ENCODE results near the gene UBP1.
"Not testable (repeated sequence)": the region's sequence is repeated elsewhere in the genome, so short reads cannot be mapped to it uniquely, and the experiment has no call there.

The UBP1 gene, protein sequence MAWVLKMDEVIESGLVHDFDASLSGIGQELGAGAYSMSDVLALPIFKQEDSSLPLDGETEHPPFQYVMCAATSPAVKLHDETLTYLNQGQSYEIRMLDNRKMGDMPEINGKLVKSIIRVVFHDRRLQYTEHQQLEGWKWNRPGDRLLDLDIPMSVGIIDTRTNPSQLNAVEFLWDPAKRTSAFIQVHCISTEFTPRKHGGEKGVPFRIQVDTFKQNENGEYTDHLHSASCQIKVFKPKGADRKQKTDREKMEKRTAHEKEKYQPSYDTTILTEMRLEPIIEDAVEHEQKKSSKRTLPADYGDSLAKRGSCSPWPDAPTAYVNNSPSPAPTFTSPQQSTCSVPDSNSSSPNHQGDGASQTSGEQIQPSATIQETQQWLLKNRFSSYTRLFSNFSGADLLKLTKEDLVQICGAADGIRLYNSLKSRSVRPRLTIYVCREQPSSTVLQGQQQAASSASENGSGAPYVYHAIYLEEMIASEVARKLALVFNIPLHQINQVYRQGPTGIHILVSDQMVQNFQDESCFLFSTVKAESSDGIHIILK
- total RNA-seq = 80.5 to 114 (median 85.1) reads per million in 3 donors

DNA sequence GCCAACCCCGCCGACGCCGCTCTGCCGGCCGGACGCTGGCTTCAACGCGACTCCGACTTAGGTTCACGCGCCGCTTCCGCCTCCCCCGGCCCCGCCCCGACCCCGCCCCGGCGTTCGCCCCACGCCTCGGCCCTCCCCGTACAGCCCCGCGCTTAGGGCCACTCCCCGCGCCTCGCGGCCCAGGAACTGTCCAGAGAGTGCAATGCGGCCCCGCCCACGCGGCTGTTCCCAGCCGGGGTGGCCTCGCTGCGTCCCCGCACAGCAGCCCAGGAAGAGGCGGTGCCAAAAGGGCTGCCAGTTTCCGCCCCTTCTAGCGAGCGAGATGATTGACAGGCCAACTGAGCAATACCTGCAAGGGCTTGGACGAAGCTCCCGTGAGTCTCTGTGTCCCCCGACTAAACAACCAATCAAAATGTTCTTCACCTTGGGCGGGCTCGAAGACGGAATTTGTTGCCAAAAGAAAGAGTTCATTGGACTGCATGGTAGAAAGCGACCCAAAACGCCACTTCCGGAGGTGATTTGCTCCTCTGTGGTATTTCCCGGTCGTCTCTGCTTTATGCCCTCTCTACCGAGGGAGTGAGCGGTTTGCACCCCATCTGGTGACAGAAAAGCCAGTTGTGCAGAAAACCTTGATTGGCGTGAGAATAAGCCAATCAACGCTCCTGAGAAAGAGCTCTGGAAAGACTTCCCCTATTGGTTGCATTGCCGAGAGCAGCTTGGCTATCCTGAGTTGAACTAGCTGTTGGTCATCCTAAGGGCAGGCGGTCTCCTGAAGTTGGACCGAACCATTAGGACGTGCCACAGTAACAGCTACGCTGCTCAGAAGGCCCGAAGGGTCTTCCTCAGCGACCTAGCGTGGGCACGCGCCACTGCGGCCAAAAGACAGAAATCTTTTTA, at the start of gene UBP1:
Gene UBP1, minus strand, starts transcription at position 78 of the 897 bp plus-strand sequence. CDS start 557 bp downstream, outside the sequence.
- Histone ChIP-seq H3K27ac (ENCODE audit: insufficient read depth, low read length, poor library complexity, severe bottlenecking) (peak within 1 kb of the TSS; percentile 98), H3K4me1 (ENCODE audit: control insufficient read depth, insufficient read depth, low read length, poor library complexity, severe bottlenecking) (peaks cover 13% of the 10 kb centered on the region), H3K36me3 (ENCODE audit: control insufficient read depth, insufficient read depth, low read length) (no peaks in the 10 kb centered on the region), H3K9me3 (ENCODE audit: control insufficient read depth, low read length) (no peaks in the 10 kb centered on the region), H3K4me3 (ENCODE audit: insufficient read depth, low read depth, low read length, poor library complexity, severe bottlenecking) (peak within 1 kb of the TSS; percentile 96), H3K27me3 (replicated peaks; ENCODE audit: control insufficient read depth, insufficient read depth, low read length, poor library complexity, severe bottlenecking) (no peaks in the 10 kb centered on the region)
- DNase-seq = peak; percentile 95 to 97 (median 96)

DNA sequence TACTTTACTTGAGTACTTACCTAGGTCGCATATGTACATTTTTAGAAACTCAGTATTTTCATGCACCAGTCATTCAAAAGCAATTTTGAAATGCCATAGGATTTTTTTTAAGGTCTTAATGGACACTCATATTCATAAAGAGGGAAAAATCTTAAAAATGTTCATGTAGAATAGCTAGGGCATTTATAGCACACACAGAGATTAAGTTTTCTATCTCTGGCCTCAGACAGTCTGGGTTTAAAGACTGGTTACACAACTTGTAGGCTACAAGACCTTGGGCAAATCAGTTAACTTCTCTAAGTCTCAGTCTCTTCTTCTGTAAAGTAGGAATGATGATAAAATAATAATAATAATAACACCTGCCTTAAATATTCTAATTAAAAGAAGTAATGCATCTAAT, 48.5 kb upstream of the UBP1 start:
- Histone ChIP-seq H3K27me3 (replicated peaks; ENCODE audit: control insufficient read depth, insufficient read depth, low read length, poor library complexity, severe bottlenecking) (no peaks in the 10 kb centered on the region), H3K27ac (ENCODE audit: insufficient read depth, low read length, poor library complexity, severe bottlenecking) (no peak overlapping the region), H3K4me1 (ENCODE audit: control insufficient read depth, insufficient read depth, low read length, poor library complexity, severe bottlenecking) (no peaks in the 10 kb centered on the region), H3K9me3 (ENCODE audit: control insufficient read depth, low read length) (no peaks in the 10 kb centered on the region), H3K36me3 (ENCODE audit: control insufficient read depth, insufficient read depth, low read length) (no peaks in the 10 kb centered on the region), H3K4me3 (ENCODE audit: insufficient read depth, low read depth, low read length, poor library complexity, severe bottlenecking) (no peak overlapping the region)
- no peak for DNase-seq

DNA sequence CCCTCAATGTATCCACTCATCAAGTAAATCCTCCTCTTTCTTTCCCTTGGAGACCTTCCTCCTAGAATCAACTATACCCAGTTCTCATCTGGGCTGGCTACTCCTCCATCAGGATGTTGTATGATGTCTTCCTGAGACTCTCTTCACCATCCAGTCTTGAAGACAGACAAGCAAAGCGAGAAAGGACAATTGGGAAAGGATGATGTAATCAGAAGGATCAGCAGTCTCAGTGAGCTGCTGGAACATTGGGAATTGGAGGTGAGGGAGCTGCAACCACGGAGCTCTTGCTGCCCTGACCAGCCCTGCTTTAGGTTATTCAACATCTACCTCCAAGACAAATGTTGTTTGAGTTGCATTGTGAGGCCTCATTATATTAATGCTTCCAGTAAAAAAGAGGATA, 48.0 kb upstream of the UBP1 start:
- DNase-seq = no peak
- H3K4me1 ChIP-seq (ENCODE audit: control insufficient read depth, insufficient read depth, low read length, poor library complexity, severe bottlenecking) = no peaks in the 10 kb centered on the region
- H3K9me3 ChIP-seq (ENCODE audit: control insufficient read depth, low read length) = no peaks in the 10 kb centered on the region
- no peaks in the 10 kb centered on the region for H3K36me3 ChIP-seq (ENCODE audit: control insufficient read depth, insufficient read depth, low read length)
- H3K4me3 ChIP-seq (ENCODE audit: insufficient read depth, low read depth, low read length, poor library complexity, severe bottlenecking) = no peak overlapping the region
- no peak overlapping the region for H3K27ac ChIP-seq (ENCODE audit: insufficient read depth, low read length, poor library complexity, severe bottlenecking)
- H3K27me3 ChIP-seq (replicated peaks; ENCODE audit: control insufficient read depth, insufficient read depth, low read length, poor library complexity, severe bottlenecking) = no peaks in the 10 kb centered on the region

DNA sequence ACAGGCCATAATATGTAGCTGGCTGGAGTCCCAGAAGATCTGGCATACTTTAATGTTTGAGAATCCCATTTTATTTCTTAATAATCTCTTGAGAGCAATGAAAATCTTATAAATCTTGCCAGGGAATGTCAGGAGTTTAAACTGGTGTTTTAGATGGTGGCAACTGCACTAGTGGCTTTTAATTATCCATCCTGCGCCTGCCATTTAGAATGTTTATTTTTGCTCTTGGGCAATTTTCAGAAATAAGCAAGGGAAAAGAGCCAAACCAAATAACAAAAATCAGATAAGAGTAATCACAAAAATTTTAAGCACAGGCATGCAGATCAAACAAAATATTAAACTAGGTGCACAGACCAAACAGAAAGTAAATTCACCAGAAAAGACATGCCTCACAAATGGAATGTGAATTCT, 41.9 kb upstream of the UBP1 start:
- H3K9me3 ChIP-seq (ENCODE audit: control insufficient read depth, low read length) = no peaks in the 10 kb centered on the region
- H3K27ac ChIP-seq (ENCODE audit: insufficient read depth, low read length, poor library complexity, severe bottlenecking) = no peak overlapping the region
- no peaks in the 10 kb centered on the region for H3K36me3 ChIP-seq (ENCODE audit: control insufficient read depth, insufficient read depth, low read length)
- H3K27me3 ChIP-seq (replicated peaks; ENCODE audit: control insufficient read depth, insufficient read depth, low read length, poor library complexity, severe bottlenecking) = no peaks in the 10 kb centered on the region
- DNase-seq = no peak
- H3K4me1 ChIP-seq (ENCODE audit: control insufficient read depth, insufficient read depth, low read length, poor library complexity, severe bottlenecking) = no peaks in the 10 kb centered on the region
- no peak overlapping the region for H3K4me3 ChIP-seq (ENCODE audit: insufficient read depth, low read depth, low read length, poor library complexity, severe bottlenecking)

DNA sequence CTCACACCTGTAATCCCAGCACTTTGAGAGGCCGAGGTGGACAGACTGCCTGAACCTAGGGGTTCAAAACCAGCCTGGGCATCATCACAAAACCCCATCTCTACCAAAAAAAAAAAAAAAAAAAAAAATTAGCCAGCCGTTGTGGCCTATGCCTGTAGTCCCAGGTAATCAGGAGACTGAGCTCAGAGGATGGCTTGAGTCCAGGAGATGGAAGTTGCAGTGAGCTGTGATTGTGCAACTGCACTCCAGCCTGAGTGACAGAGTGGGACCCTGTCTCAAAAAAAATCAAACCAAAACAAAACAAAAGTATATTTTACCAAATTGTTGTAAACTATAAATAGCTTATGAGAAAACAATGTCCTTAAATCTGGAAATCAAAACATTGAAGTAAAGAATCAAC, 34.7 kb upstream of the UBP1 start:
- Histone ChIP-seq H3K4me3 (ENCODE audit: insufficient read depth, low read depth, low read length, poor library complexity, severe bottlenecking) (no peak overlapping the region), H3K27me3 (replicated peaks; ENCODE audit: control insufficient read depth, insufficient read depth, low read length, poor library complexity, severe bottlenecking) (no peaks in the 10 kb centered on the region), H3K4me1 (ENCODE audit: control insufficient read depth, insufficient read depth, low read length, poor library complexity, severe bottlenecking) (no peaks in the 10 kb centered on the region), H3K27ac (ENCODE audit: insufficient read depth, low read length, poor library complexity, severe bottlenecking) (no peak overlapping the region), H3K9me3 (ENCODE audit: control insufficient read depth, low read length) (no peaks in the 10 kb centered on the region), H3K36me3 (ENCODE audit: control insufficient read depth, insufficient read depth, low read length) (no peaks in the 10 kb centered on the region)
- DNase-seq = no peak

DNA sequence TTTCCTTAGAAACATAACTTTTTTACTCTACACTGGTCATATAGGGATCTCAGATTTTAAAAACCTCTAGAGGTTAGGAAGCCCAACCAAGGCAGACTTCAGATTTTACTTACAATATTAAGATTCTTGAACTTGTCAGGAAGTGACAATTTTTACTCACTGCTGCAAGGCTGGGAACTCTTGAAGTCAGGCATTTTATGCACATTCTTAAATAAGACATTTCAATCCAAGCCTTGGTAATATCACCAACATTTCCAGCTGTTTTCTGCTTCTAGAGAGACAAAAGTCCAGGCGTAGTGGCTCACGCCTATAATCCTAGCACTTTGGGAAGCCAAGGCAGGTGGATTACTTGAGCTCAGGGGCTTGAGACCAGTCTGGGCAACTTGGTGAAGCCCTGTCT, 33.6 kb upstream of the UBP1 start:
- Histone ChIP-seq H3K9me3 (ENCODE audit: control insufficient read depth, low read length) (no peaks in the 10 kb centered on the region), H3K4me3 (ENCODE audit: insufficient read depth, low read depth, low read length, poor library complexity, severe bottlenecking) (no peak overlapping the region), H3K27ac (ENCODE audit: insufficient read depth, low read length, poor library complexity, severe bottlenecking) (no peak overlapping the region), H3K4me1 (ENCODE audit: control insufficient read depth, insufficient read depth, low read length, poor library complexity, severe bottlenecking) (no peaks in the 10 kb centered on the region), H3K27me3 (replicated peaks; ENCODE audit: control insufficient read depth, insufficient read depth, low read length, poor library complexity, severe bottlenecking) (no peaks in the 10 kb centered on the region), H3K36me3 (ENCODE audit: control insufficient read depth, insufficient read depth, low read length) (no peaks in the 10 kb centered on the region)
- no peak for DNase-seq

DNA sequence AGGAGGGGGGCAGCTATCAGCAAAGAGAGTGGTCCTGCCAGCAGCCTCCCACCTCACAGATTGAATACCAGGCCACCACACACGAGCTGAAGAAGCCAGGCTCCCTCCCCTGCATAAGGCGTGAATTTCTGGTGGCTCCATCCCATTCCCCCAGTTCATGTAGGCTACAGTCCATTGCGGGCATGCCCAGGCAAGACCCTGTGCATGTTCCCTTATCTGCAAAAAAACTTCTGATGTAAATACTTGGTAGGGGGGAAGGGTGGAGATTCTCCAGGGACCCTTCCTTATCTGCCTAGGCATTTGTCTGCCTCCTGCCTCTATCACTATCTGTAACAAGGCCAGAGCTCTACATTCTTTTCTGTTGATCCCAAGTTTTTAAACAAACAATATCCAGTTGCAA, 27.6 kb upstream of the UBP1 start:
- Histone ChIP-seq H3K4me1 (ENCODE audit: control insufficient read depth, insufficient read depth, low read length, poor library complexity, severe bottlenecking) (no peaks in the 10 kb centered on the region), H3K36me3 (ENCODE audit: control insufficient read depth, insufficient read depth, low read length) (peaks cover 3% of the 10 kb centered on the region), H3K9me3 (ENCODE audit: control insufficient read depth, low read length) (no peaks in the 10 kb centered on the region), H3K27ac (ENCODE audit: insufficient read depth, low read length, poor library complexity, severe bottlenecking) (no peak overlapping the region), H3K27me3 (replicated peaks; ENCODE audit: control insufficient read depth, insufficient read depth, low read length, poor library complexity, severe bottlenecking) (no peaks in the 10 kb centered on the region), H3K4me3 (ENCODE audit: insufficient read depth, low read depth, low read length, poor library complexity, severe bottlenecking) (no peak overlapping the region)
- DNase-seq = no peak

DNA sequence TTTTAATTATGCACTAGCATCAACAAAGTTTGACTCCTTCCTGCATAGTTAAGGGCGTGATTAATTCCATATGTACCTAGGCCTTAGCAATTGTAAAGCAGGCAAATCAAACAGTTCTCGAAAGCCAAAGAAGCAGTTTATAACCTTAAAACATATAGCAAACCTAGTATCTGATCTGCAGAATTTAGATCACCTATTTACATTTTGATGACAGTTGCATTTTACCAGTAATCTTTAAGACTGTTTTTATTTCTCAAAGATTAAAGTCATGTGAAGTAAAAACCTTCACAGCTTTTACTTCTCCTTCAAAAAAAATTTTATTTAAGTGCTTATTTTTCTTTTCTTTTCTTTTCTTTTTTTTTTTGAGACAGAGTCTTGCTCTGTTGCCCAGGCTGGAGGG, 20.9 kb upstream of the UBP1 start:
- Histone ChIP-seq H3K4me1 (ENCODE audit: control insufficient read depth, insufficient read depth, low read length, poor library complexity, severe bottlenecking) (no peaks in the 10 kb centered on the region), H3K4me3 (ENCODE audit: insufficient read depth, low read depth, low read length, poor library complexity, severe bottlenecking) (no peak overlapping the region), H3K27me3 (replicated peaks; ENCODE audit: control insufficient read depth, insufficient read depth, low read length, poor library complexity, severe bottlenecking) (no peaks in the 10 kb centered on the region), H3K9me3 (ENCODE audit: control insufficient read depth, low read length) (no peaks in the 10 kb centered on the region), H3K36me3 (ENCODE audit: control insufficient read depth, insufficient read depth, low read length) (no peaks in the 10 kb centered on the region), H3K27ac (ENCODE audit: insufficient read depth, low read length, poor library complexity, severe bottlenecking) (no peak overlapping the region)
- no peak for DNase-seq

DNA sequence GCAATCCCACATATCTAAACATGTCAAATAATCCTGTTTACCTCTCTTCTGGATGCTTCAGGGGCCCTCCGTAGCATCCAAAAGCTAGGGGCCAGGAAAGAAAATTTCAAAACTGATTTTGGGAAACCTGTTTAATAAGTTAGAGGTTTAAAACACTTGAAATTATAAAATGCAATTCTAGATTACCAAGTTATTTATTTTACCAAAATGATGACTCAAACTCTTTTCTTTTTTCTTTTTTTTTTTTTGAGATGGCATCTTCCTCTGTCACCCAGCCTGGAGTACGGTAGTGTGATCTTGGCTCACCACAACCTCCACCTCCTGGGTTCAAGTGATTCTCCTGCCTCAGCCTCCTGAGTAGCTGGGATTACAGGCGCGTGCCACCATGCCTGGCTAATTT, 19.4 kb upstream of the UBP1 start:
- not testable (repeated sequence) for DNase-seq; H3K36me3 ChIP-seq (ENCODE audit: control insufficient read depth, insufficient read depth, low read length); H3K27me3 ChIP-seq (replicated peaks; ENCODE audit: control insufficient read depth, insufficient read depth, low read length, poor library complexity, severe bottlenecking); H3K4me1 ChIP-seq (ENCODE audit: control insufficient read depth, insufficient read depth, low read length, poor library complexity, severe bottlenecking); H3K4me3 ChIP-seq (ENCODE audit: insufficient read depth, low read depth, low read length, poor library complexity, severe bottlenecking); H3K9me3 ChIP-seq (ENCODE audit: control insufficient read depth, low read length); H3K27ac ChIP-seq (ENCODE audit: insufficient read depth, low read length, poor library complexity, severe bottlenecking)

DNA sequence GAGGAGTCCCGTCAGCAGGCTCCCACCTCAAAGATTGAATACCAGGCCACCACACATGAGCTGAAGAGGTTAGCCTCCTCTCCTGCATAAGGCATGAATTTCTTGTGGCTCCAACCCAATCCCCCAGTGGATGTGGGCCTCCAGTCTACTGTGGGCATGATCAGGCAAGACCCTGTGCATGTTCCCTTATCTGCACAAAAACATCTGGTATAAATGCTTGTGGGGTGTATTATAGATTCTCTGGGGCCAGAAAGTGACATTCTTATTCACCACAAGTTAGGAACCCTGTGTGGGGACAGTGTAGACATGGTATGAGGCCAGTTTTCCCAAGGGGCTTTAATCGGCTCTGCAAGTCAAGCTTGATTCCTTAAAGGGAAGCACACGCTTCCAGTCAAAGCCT, 18.2 kb upstream of the UBP1 start:
- no peak overlapping the region for H3K4me3 ChIP-seq (ENCODE audit: insufficient read depth, low read depth, low read length, poor library complexity, severe bottlenecking)
- no peaks in the 10 kb centered on the region for H3K36me3 ChIP-seq (ENCODE audit: control insufficient read depth, insufficient read depth, low read length)
- no peaks in the 10 kb centered on the region for H3K27me3 ChIP-seq (replicated peaks; ENCODE audit: control insufficient read depth, insufficient read depth, low read length, poor library complexity, severe bottlenecking)
- H3K9me3 ChIP-seq (ENCODE audit: control insufficient read depth, low read length) = no peaks in the 10 kb centered on the region
- no peak overlapping the region for H3K27ac ChIP-seq (ENCODE audit: insufficient read depth, low read length, poor library complexity, severe bottlenecking)
- no peaks in the 10 kb centered on the region for H3K4me1 ChIP-seq (ENCODE audit: control insufficient read depth, insufficient read depth, low read length, poor library complexity, severe bottlenecking)
- no peak for DNase-seq
